Uterus (tissue), 4 donors: ENCODE data around the gene CISH. TPM values are rescaled to one million over a fixed set of nuclear protein-coding genes. Genes with fewer than 3 reads are reported as not detected.

Experiments used
- DNase-seq, 2 donors: peaks; one replicate each; pipeline ENCODE4 v3.0.0-alpha.2; 2019 to 2020
- H3K27ac ChIP-seq, 2 donors: fragments of 200-600 bp; sonication (generic); 1 replicate in 1 of 2; 2 replicates in 1 of 2; pipeline ENCODE4 v1.5.1; 2016 to 2018
- H3K27me3 ChIP-seq, 2 donors: fragments of 200-600 bp; sonication (generic); one replicate each; pipeline ENCODE4 v1.5.1; 2018 to 2019; ENCODE audit warnings: control low read depth in 1 of 2
- H3K36me3 ChIP-seq, 2 donors: fragments of 200-600 bp; sonication (generic); one replicate each; pipeline ENCODE4 v1.5.1; 2019; ENCODE audit warnings: control low read depth in 1 of 2
- H3K4me1 ChIP-seq, 2 donors: fragments of 200-600 bp; sonication (generic); one replicate each; pipeline ENCODE4 v1.5.1; 2018 to 2019; ENCODE audit warnings: control low read depth in 1 of 2
- H3K4me3 ChIP-seq, 2 donors: fragments of 200-600 bp; sonication (generic); 1 replicate in 1 of 2; 2 replicates in 1 of 2; pipeline ENCODE4 v1.5.1; 2018 to 2019; ENCODE audit warnings: mild to moderate bottlenecking in 1 of 2
- H3K9me3 ChIP-seq, 2 donors: fragments of 200-600 bp; sonication (generic); one replicate each; pipeline ENCODE4 v1.5.1; 2019; ENCODE audit warnings: control low read depth in 1 of 2
- POLR2A ChIP-seq, 2 donors: fragments of 450-650 bp; IDR thresholded peaks; one replicate each; pipeline ENCODE4 v1.6.1; 2016; ENCODE audit warnings: antibody characterized with exemption in 2 of 2, mild to moderate bottlenecking in 1 of 2, moderate library complexity in 1 of 2
- intact Hi-C: fragments of 100-400 bp; cut with DNase I; formaldehyde crosslinking; loops from one replicate; pipeline ENCODE4 v1.15.1; 2023; ENCODE audit warnings: low total_unique reads
- total RNA-seq, 4 donors: library from RNA; depleted of rRNA in 3 of 4; stranded (reverse); fragments of >200 nt in 3 of 4; gene quantifications; one replicate each; pipeline versions ENCODE4 v1.1.0 to v1.2.4, GENCODE V29; 2014 to 2023
- TF ChIP-seq, protein P1 (sequence below), 4 experiments: fragments of 200-600 bp in 2 of 4; fragments of 450-650 bp in 2 of 4; sonication (generic) in 2 of 4; IDR thresholded peaks; one replicate each; pipeline ENCODE4 v1.5.1; 2016 to 2019; ENCODE audit warnings: antibody characterized with exemption in 4 of 4, mild to moderate bottlenecking in 2 of 4, moderate library complexity in 1 of 4
- donor health status: DM: yes; HTN: yes; CAD: no.

Gene CISH
- total RNA-seq, 4 donors from 2014 or later, result 2.1 to 12.3 (median 5.6) TPM; not detected in 1

DNA sequence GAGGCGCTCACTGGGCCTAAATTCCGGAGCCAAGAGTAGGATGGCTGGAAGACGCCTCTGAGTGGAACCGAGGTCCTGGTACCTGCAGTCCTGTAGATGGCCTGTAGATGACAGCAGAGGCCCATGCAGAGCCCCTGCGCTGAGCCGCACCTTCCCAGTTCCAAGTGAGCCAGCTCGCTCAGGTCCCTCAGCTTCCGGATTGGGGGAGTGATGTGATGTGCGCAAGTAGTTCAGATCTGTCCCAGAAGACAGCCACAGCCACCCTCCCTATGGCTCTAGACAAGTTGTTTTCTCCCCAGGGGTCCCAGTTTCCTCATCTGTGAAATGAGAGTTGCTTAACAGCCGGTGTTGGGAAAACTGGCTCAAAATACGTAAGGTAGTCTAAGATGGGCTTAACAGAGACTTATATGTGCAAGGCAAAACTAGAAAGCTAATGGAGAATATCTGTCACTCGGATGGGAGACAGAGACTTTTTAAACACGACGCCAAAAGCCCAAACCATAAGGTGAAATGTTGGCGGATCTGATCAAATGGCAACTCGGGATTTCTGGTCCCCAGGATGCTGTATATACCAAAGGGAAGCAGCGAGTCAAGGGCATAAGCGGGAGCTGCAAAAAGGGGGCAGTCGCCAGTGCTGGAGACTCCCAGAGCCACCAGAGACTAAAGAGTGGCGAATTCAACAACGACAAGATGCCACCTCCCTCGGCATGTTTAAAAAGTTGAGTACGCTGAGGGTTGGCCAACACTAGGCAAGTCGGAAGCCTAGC is 4.6 kb upstream of the CISH start:
- H3K4me1 ChIP-seq, result peaks cover 0 to 12% of the 10 kb centered on the region in 2 donors
- H3K4me3 ChIP-seq, result peak overlapping the region; percentile 62 to 83
- TF ChIP-seq, protein P1, sequence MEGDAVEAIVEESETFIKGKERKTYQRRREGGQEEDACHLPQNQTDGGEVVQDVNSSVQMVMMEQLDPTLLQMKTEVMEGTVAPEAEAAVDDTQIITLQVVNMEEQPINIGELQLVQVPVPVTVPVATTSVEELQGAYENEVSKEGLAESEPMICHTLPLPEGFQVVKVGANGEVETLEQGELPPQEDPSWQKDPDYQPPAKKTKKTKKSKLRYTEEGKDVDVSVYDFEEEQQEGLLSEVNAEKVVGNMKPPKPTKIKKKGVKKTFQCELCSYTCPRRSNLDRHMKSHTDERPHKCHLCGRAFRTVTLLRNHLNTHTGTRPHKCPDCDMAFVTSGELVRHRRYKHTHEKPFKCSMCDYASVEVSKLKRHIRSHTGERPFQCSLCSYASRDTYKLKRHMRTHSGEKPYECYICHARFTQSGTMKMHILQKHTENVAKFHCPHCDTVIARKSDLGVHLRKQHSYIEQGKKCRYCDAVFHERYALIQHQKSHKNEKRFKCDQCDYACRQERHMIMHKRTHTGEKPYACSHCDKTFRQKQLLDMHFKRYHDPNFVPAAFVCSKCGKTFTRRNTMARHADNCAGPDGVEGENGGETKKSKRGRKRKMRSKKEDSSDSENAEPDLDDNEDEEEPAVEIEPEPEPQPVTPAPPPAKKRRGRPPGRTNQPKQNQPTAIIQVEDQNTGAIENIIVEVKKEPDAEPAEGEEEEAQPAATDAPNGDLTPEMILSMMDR (IDR thresholded peaks at IDR 0.05), result peak; percentile 98 to 99 (median 99)
- TF ChIP-seq POLR2A (IDR thresholded peaks at IDR 0.05), result no peak
- H3K27me3 ChIP-seq, result no peaks in the 10 kb centered on the region
- peak; percentile 83 to 85 for DNase-seq
- H3K9me3 ChIP-seq, result no peaks in the 10 kb centered on the region
- H3K27ac ChIP-seq, result peak overlapping the region; percentile 75 to 81
- intact Hi-C loops, result no loop called here
- H3K36me3 ChIP-seq, result no peaks in the 10 kb centered on the region

DNA sequence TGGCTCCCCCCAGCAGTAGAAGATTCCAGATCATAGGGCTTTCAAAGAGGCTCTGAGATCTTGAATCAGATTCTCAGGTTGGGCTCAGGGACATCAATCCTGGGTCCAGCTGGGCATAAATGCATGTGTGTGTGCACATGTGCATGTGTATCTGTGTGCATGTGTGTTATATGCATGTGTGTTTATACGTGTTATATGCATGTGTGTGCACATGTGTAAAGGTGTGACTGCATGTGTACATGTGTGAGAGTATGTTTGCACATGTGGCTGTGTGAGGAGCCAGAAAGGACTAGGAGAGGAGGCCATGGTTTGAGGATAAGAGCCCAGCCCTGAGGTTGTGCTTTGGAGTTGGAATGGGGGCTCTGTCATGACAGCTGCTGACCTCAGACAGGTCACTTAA is 3.6 kb upstream of the CISH start:
- peaks cover 0 to 15% of the 10 kb centered on the region in 2 donors for H3K4me1 ChIP-seq
- no peak overlapping the region for H3K27ac ChIP-seq
- H3K9me3 ChIP-seq, result no peaks in the 10 kb centered on the region
- H3K36me3 ChIP-seq, result no peaks in the 10 kb centered on the region
- no peaks in the 10 kb centered on the region for H3K27me3 ChIP-seq
- DNase-seq, result no peak
- TF ChIP-seq, protein P1 (IDR thresholded peaks at IDR 0.05), result no peak
- TF ChIP-seq POLR2A (IDR thresholded peaks at IDR 0.05), result no peak
- no peak overlapping the region for H3K4me3 ChIP-seq
- intact Hi-C loops, result loop anchor here (2.0 kb wide), 1 partner anchor 42 kb away; no protein-coding TSS in a partner anchor

DNA sequence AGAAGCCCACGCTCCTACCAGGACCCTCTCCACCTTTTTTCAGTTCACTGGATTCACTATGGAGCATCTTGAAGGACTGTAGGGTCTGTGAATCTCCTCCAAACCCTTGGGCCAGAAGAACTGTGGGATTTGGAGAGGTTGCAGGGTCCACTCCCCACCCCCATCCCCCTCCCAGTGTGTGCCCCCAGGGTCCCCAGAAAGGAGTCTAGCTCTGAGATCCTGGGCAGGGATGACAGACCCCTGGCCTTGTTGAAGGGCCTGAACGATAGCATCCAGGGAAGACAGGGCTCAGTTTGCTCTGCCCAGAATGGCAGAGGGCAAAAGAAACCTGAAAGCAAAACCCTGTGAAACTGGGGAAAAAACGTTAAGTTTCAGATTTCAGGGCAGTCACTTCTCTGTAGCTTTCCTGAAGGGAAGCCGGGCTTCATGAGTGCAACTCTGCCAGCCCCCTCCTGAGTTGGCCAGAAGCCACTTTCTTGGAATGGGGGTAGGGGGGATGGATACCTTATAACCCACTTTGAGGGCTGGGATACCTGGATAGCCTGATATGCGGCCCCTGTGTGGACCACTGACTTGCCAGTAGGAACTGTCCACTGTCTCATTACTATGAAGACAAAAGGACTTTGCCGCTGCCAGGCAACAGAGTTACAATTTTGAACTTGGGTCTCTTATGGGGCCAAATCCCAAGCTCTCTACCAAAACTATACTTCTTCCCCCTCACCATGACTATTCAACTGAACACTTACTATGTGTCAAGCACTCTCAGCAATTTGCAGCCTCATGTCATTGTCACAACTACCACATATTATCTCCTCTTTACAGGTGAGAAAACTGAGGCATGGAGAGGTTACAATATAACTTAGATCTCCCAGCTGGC is 1.6 kb upstream of the CISH start:
- H3K27ac ChIP-seq, result peak overlapping the region in 1 of 2 donors; percentile 85
- peaks cover 0 to 16% of the 10 kb centered on the region in 2 donors for H3K4me1 ChIP-seq
- no peaks in the 10 kb centered on the region for H3K9me3 ChIP-seq
- H3K4me3 ChIP-seq, result no peak overlapping the region
- intact Hi-C loops, result no loop called here
- H3K36me3 ChIP-seq, result no peaks in the 10 kb centered on the region
- no peak for DNase-seq
- TF ChIP-seq, protein P1 (IDR thresholded peaks at IDR 0.05), result no peak
- no peak for TF ChIP-seq POLR2A (IDR thresholded peaks at IDR 0.05)
- H3K27me3 ChIP-seq, result no peaks in the 10 kb centered on the region

DNA sequence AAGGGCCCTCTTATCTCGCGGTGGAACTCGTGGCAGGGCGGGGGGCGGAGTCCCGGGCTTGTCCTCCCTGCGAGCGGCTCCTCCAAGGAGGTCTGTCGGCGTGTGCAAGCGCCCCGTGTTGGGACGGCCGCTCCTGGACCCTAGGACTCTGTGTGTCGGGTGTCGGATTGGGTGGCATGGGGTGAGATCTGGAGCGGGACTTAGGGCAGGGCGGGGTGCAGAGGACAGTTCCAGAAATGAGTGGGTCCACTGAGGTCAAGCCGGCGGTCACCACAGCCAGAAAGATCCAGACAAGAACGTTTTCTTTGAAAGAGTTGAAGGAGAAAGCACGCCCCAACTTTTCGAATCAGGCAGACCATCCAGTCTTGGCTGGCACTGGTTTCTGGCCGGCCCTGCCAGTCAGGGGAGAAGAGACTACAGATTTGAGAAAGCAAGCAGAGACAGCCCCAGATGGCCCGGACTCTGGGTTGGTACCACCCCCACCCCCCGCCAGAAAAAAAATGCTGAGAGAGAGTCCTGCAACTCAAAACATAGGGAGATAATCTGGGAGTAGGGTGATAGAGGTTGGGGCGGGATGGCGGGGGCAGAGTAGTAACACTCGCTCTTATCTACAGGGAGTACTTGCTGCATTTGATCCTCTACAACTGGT is 784 bp upstream of the CISH start:
- Histone ChIP-seq H3K4me1 (peaks cover 0 to 14% of the 10 kb centered on the region in 2 donors), H3K27me3 (no peaks in the 10 kb centered on the region), H3K36me3 (no peaks in the 10 kb centered on the region), H3K9me3 (no peaks in the 10 kb centered on the region), H3K27ac (peak overlapping the region; percentile 67 to 85), H3K4me3 (peak overlapping the region; percentile 68 to 71)
- TF ChIP-seq, protein P1 (IDR thresholded peaks at IDR 0.05), result no peak
- TF ChIP-seq POLR2A (IDR thresholded peaks at IDR 0.05), result no peak
- intact Hi-C loops, result no loop called here
- DNase-seq, result no peak
